HCT116 (cell line): Measurements from ENCODE around the gene SP100. TPM values are rescaled to one million over a fixed set of nuclear protein-coding genes. Genes with fewer than 3 reads are reported as not detected.

Source experiments
- ATAC-seq: fragments of 200-7000 bp; cut with Tn5 transposase; 2 replicates; pipeline ENCODE4 v1.9.1; 2020; ENCODE audit warnings: mild to moderate bottlenecking, moderate library complexity
- BruUV-seq: library from RNA; stranded (reverse); fragments of 400-500 nt; replicated peaks from 2 replicates; lab custom pipeline; 2021; lab: Mats Ljungman, UMichigan
- CTCF ChIA-PET: fragments of 300-600 bp; sonication (Branson Sonifier 250); formaldehyde crosslinking; loops from one replicate; lab custom pipeline; 2021; ENCODE audit warnings: antibody characterized with exemption; lab: Charles Lee
- POLR2A ChIA-PET: fragments of 300-600, 350-600 bp; sonication (Branson Sonifier 250); formaldehyde crosslinking; loops from one replicate; lab custom pipeline; 2021; ENCODE audit warnings: antibody characterized with exemption; lab: Charles Lee
- RAD21 ChIA-PET, 2 experiments: fragments of 300-600 bp; sonication (Branson Sonifier 250); formaldehyde crosslinking; loops; one replicate each; lab custom pipeline; 2023; ENCODE audit warnings: low total read pairs in 2 of 2; ENCODE audit not compliant: uncharacterized antibody in 2 of 2, unreplicated experiment in 2 of 2, low non-redundant PET in 1 of 2; lab: Charles Lee
- DNase-seq: peaks from one replicate; pipeline ENCODE4 v3.0.0-alpha.2; 2010; ENCODE audit warnings: low read depth, low spot score
- H2AFZ ChIP-seq: fragments of 200-600 bp; shearing (Covaris generic), sonication (generic); 2 replicates; pipeline ENCODE4 v1.6.1; 2017; ENCODE audit warnings: low read depth, mixed run types, mixed read lengths, antibody characterized with exemption, low read length; ENCODE audit not compliant: poor library complexity, severe bottlenecking
- H3K27ac ChIP-seq: 2 replicates; pipeline ENCODE4 v1.5.1; 2012; ENCODE audit warnings: low read depth, low read length
- H3K27me3 ChIP-seq: fragments of 200-600 bp; sonication (generic); 2 replicates; pipeline ENCODE4 v1.6.1; 2016; ENCODE audit warnings: mixed run types, low read length, mixed read lengths; ENCODE audit not compliant: insufficient read depth
- H3K36me3 ChIP-seq, 2 experiments: fragments of 200-500 bp in 1 of 2; fragments of 200-600 bp in 1 of 2; sonication (Bioruptor generic) in 1 of 2; sonication (generic) in 1 of 2; 2 replicates each; pipeline versions ENCODE4 v1.5.1 to v1.6.1; 2014 to 2016; ENCODE audit warnings: low read length in 2 of 2, inconsistent platforms in 1 of 2, mixed read lengths in 1 of 2, mixed run types in 1 of 2; ENCODE audit not compliant: insufficient read depth in 2 of 2, control insufficient read depth in 1 of 2
- H3K4me1 ChIP-seq, 2 experiments: fragments of 200-600 bp in 1 of 2; sonication (generic) in 1 of 2; 2 replicates each; pipeline versions ENCODE4 v1.5.1 to v1.6.1; 2012 to 2017; ENCODE audit warnings: low read length in 2 of 2, inconsistent platforms in 1 of 2, mild to moderate bottlenecking in 1 of 2, mixed read lengths in 1 of 2, mixed run types in 1 of 2, moderate library complexity in 1 of 2; ENCODE audit not compliant: insufficient read depth in 2 of 2, control insufficient read depth in 1 of 2
- H3K4me2 ChIP-seq: fragments of 200-600 bp; sonication (generic); 2 replicates; pipeline ENCODE4 v1.6.1; 2017; ENCODE audit warnings: mixed run types, low read length, mixed read lengths
- H3K4me3 ChIP-seq, 2 experiments: fragments of 200-600 bp in 1 of 2; sonication (generic) in 1 of 2; replicated peaks in 1 of 2; 2 replicates each; pipeline ENCODE4 v1.5.1; 2011 to 2016; ENCODE audit warnings: low read length in 2 of 2, control low read depth in 1 of 2, low read depth in 1 of 2, mild to moderate bottlenecking in 1 of 2, mixed read lengths in 1 of 2, mixed run types in 1 of 2
- H3K79me2 ChIP-seq: fragments of 200-600 bp; sonication (generic); 2 replicates; pipeline ENCODE4 v1.6.1; 2017; ENCODE audit warnings: mild to moderate bottlenecking, mixed run types, low read length, moderate library complexity, mixed read lengths; ENCODE audit not compliant: insufficient read depth
- H3K9ac ChIP-seq: fragments of 200-600 bp; sonication (generic); 2 replicates; pipeline ENCODE4 v1.6.1; 2016; ENCODE audit warnings: low read length, mixed read lengths
- H3K9me2 ChIP-seq: fragments of 200-600 bp; sonication (generic), shearing (Covaris generic); 2 replicates; pipeline ENCODE4 v1.6.1; 2017; ENCODE audit warnings: mixed run types, mild to moderate bottlenecking, moderate library complexity; ENCODE audit not compliant: insufficient read depth
- H3K9me3 ChIP-seq, 2 experiments: fragments of 200-500 bp in 1 of 2; fragments of 200-600 bp in 1 of 2; sonication (Bioruptor generic) in 1 of 2; sonication (generic) in 1 of 2; 2 replicates each; pipeline ENCODE4 v1.6.1; 2014 to 2017; ENCODE audit warnings: low read length in 2 of 2, mixed read lengths in 2 of 2, inconsistent platforms in 1 of 2, low read depth in 1 of 2, mild to moderate bottlenecking in 1 of 2, mixed run types in 1 of 2, moderate library complexity in 1 of 2; ENCODE audit not compliant: control insufficient read depth in 1 of 2, insufficient read depth in 1 of 2
- H4K20me1 ChIP-seq: fragments of 200-600 bp; sonication (generic), shearing (Covaris generic); 2 replicates; pipeline ENCODE4 v1.6.1; 2017; ENCODE audit warnings: mixed run types, mild to moderate bottlenecking, moderate library complexity; ENCODE audit not compliant: insufficient read depth
- ATF3 ChIP-seq: IDR thresholded peaks from 2 replicates; pipeline ENCODE4 v1.6.1; 2012
- CBX3 ChIP-seq: IDR thresholded peaks from 2 replicates; pipeline ENCODE4 v1.6.1; 2012; ENCODE audit warnings: low read depth
- CEBPB ChIP-seq: IDR thresholded peaks from 2 replicates; pipeline ENCODE4 v1.6.1; 2012; ENCODE audit warnings: low read depth
- EGR1 ChIP-seq: IDR thresholded peaks from 2 replicates; pipeline ENCODE4 v1.6.1; 2012; ENCODE audit warnings: low read depth
- ELF1 ChIP-seq: IDR thresholded peaks from 2 replicates; pipeline ENCODE4 v1.6.1; 2012; ENCODE audit warnings: low read depth, borderline replicate concordance
- FOSL1 ChIP-seq: IDR thresholded peaks from 2 replicates; pipeline ENCODE4 v1.6.1; 2012; ENCODE audit warnings: low read depth
- JUND ChIP-seq: IDR thresholded peaks from 2 replicates; pipeline ENCODE4 v1.6.1; 2012
- MAX ChIP-seq: IDR thresholded peaks from 2 replicates; pipeline ENCODE4 v1.6.1; 2012
- POLR2A ChIP-seq: IDR thresholded peaks from 2 replicates; pipeline ENCODE4 v1.7.0; 2011; ENCODE audit warnings: borderline replicate concordance; ENCODE audit not compliant: insufficient read depth, insufficient read length; ENCODE audit errors: extremely low read depth
- SP1 ChIP-seq: IDR thresholded peaks from 2 replicates; pipeline ENCODE4 v1.6.1; 2012; ENCODE audit warnings: low read depth
- SRF ChIP-seq: IDR thresholded peaks from 2 replicates; pipeline ENCODE4 v1.6.1; 2012; ENCODE audit warnings: low read depth
- ZBTB33 ChIP-seq: IDR thresholded peaks from 2 replicates; pipeline ENCODE4 v1.6.1; 2011; ENCODE audit warnings: mild to moderate bottlenecking, low read length, moderate library complexity; ENCODE audit not compliant: insufficient replicate concordance; ENCODE audit errors: extremely low read depth
- ZFX ChIP-seq: fragments of 450-650 bp; IDR thresholded peaks from 2 replicates; pipeline ENCODE4 v1.6.1; 2017
- ZNF274 ChIP-seq: fragments of 200-500 bp; sonication (Bioruptor generic); IDR thresholded peaks from 2 replicates; pipeline ENCODE4 v1.6.1; 2014; ENCODE audit warnings: mild to moderate bottlenecking, low read depth, low read length, inconsistent platforms
- intact Hi-C: fragments of 100-400 bp; cut with micrococcal nuclease; formaldehyde crosslinking; loops from 2 replicates; pipeline ENCODE4 v1.10.0; 2022
- total RNA-seq: library from RNA; stranded (reverse); gene quantifications from one replicate; pipeline ENCODE4 v1.2.1, GENCODE V29; 2021; ENCODE audit not compliant: unreplicated experiment
- TF ChIP-seq, protein P1 (sequence below): IDR thresholded peaks from 2 replicates; pipeline ENCODE4 v1.6.1; 2012; ENCODE audit warnings: low read depth

SP100 gene
- total RNA-seq, 1 experiment from 2014 or later, result 48.1 TPM

DNA sequence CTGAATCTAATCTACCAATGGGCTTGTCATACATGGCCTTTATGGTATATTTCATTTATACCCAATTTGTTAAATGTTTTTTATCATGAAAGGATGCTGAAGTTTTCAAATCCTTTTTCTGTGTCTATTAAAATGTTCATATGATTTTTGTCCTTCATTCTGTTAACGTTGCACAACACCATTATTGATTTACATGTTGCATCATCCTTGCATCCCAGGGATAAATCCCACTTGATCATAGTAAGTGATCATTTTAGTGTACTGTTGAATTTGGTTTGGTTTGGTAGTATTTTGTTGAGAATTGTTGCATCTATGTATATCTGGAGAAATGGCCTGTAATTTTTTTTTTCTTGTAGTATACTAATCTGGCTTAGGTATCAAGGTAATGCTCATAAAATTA lies 9.4 kb downstream of the SP100 start:
- RAD21 ChIA-PET, result no interaction called here
- no peak overlapping the region for H3K4me2 ChIP-seq
- no peaks in the 10 kb centered on the region; a peak in 1 of 4 replicates for H3K36me3 ChIP-seq
- no peaks in the 10 kb centered on the region for H4K20me1 ChIP-seq
- no peaks in the 10 kb centered on the region for H3K4me1 ChIP-seq
- no peak overlapping the region for H3K9ac ChIP-seq
- peaks cover 16% of the 10 kb centered on the region; the same call in 1 of the 2 replicates for H3K79me2 ChIP-seq
- peak; percentile 49; the same call in 1 of the 2 replicates for TF ChIP-seq ATF3
- TF ChIP-seq CEBPB, result peak; percentile 88
- TF ChIP-seq ELF1, result no peak
- H3K27me3 ChIP-seq, result no peaks in the 10 kb centered on the region
- no peak for ATAC-seq
- BruUV-seq, result no TSS peak
- intact Hi-C loops, result no loop called here
- no peak overlapping the region for H3K27ac ChIP-seq
- DNase-seq, result no peak
- CTCF ChIA-PET, result no interaction called here
- no peak overlapping the region for H2AFZ ChIP-seq
- H3K9me3 ChIP-seq, result no peaks in the 10 kb centered on the region
- POLR2A ChIA-PET, result no interaction called here
- no peak overlapping the region for H3K4me3 ChIP-seq
- no peaks in the 10 kb centered on the region for H3K9me2 ChIP-seq

DNA sequence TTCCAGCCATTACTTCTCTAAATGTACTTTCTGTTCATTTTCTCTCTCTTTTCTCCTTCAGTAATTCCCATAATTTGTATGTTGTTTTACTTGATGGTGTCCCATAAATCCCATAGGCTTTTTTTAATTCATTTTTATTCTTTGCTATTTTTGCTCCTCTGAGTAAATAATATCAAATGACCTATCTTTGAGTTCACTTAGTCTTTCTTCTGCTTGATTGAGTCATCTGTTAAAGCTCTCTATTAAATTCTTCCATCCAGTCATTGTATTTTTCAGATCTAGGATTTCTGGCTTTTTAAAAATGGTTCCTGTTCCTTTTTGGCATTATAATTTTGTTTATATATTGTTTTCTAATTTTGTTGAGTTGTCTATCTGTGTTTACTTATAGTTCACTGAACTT lies 13.5 kb downstream of the SP100 start:
- ChIA-PET RAD21 (no interaction called here), CTCF (no interaction called here), POLR2A (no interaction called here)
- Histone ChIP-seq H3K27me3 (no peaks in the 10 kb centered on the region), H3K79me2 (peaks cover 27% of the 10 kb centered on the region), H3K36me3 (no peaks in the 10 kb centered on the region), H3K9me2 (no peaks in the 10 kb centered on the region), H3K4me3 (no peak overlapping the region), H3K4me1 (no peaks in the 10 kb centered on the region), H3K27ac (no peak overlapping the region), H3K9ac (no peak overlapping the region), H2AFZ (no peak overlapping the region), H3K9me3 (no peaks in the 10 kb centered on the region), H3K4me2 (no peak overlapping the region), H4K20me1 (no peaks in the 10 kb centered on the region)
- DNase-seq, result no peak
- BruUV-seq, result no TSS peak
- intact Hi-C loops, result no loop called here
- TF ChIP-seq JUND (no peak), CBX3 (no peak), ZFX (no peak), SP1 (no peak), ZNF274 (no peak), CEBPB (no peak), FOSL1 (no peak), ZBTB33 (no peak), MAX (no peak), SRF (no peak), EGR1 (no peak), POLR2A (no peak)
- TF ChIP-seq, protein P1, sequence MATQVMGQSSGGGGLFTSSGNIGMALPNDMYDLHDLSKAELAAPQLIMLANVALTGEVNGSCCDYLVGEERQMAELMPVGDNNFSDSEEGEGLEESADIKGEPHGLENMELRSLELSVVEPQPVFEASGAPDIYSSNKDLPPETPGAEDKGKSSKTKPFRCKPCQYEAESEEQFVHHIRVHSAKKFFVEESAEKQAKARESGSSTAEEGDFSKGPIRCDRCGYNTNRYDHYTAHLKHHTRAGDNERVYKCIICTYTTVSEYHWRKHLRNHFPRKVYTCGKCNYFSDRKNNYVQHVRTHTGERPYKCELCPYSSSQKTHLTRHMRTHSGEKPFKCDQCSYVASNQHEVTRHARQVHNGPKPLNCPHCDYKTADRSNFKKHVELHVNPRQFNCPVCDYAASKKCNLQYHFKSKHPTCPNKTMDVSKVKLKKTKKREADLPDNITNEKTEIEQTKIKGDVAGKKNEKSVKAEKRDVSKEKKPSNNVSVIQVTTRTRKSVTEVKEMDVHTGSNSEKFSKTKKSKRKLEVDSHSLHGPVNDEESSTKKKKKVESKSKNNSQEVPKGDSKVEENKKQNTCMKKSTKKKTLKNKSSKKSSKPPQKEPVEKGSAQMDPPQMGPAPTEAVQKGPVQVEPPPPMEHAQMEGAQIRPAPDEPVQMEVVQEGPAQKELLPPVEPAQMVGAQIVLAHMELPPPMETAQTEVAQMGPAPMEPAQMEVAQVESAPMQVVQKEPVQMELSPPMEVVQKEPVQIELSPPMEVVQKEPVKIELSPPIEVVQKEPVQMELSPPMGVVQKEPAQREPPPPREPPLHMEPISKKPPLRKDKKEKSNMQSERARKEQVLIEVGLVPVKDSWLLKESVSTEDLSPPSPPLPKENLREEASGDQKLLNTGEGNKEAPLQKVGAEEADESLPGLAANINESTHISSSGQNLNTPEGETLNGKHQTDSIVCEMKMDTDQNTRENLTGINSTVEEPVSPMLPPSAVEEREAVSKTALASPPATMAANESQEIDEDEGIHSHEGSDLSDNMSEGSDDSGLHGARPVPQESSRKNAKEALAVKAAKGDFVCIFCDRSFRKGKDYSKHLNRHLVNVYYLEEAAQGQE, result no peak
- ATAC-seq, result no peak
